Keratinocyte (primary cell): ENCODE results near the gene FGD2.

Experiments used
- CTCF ChIP-seq, 3 experiments: IDR thresholded peaks in 1 of 3; conservative IDR thresholded peaks in 1 of 3; optimal IDR thresholded peaks in 1 of 3; 2 replicates in 2 of 3; 3 replicates in 1 of 3; pipeline versions ENCODE3 to v1.5.1; 2011; ENCODE audit warnings: low read length in 3 of 3, mild to moderate bottlenecking in 3 of 3, moderate library complexity in 2 of 3, control low read depth in 1 of 3, inconsistent platforms in 1 of 3; ENCODE audit not compliant: insufficient read depth in 2 of 3; ENCODE audit errors: extremely low read depth in 1 of 3
- EZH2 ChIP-seq: IDR thresholded peaks from one replicate; pipeline ENCODE4 v1.6.1; 2012; ENCODE audit warnings: inconsistent platforms, mild to moderate bottlenecking, low read length, moderate library complexity

GRCh38 chr6:37077191-37077904, 71.9 kb downstream of the FGD2 start:
- TF ChIP-seq CTCF (optimal IDR thresholded peaks at IDR 0.05 in 1 of 3, IDR thresholded peaks at IDR 0.05 in 1 of 3, conservative IDR thresholded peaks at IDR 0.05 in 1 of 3; ENCODE audit: extremely low read depth in 1 of 3, insufficient read depth in 2 of 3, low read length in 3 of 3) (no peak), EZH2 (no peak)
